GM12865 (cell line): ENCODE measurements around the gene PSMA7.

Experiments
- DNase-seq: peaks from one replicate; pipeline ENCODE4 v3.0.0; 2010; ENCODE audit warnings: low read depth
- H3K4me3 ChIP-seq: 2 replicates; pipeline ENCODE4 v1.5.1; 2011; ENCODE audit warnings: mild to moderate bottlenecking, low read depth, low read length, control low read depth
- CTCF ChIP-seq: IDR thresholded peaks from 2 replicates; pipeline ENCODE4 v1.5.1; 2011; ENCODE audit warnings: low read length, control low read depth, low read depth, inconsistent platforms; ENCODE audit not compliant: insufficient read depth; ENCODE audit errors: missing control alignments

Gene PSMA7

GRCh38 chr20:62177307-62177706 lies 34.1 kb upstream of the PSMA7 start:
- no peak for TF ChIP-seq CTCF
- DNase-seq: no peak

GRCh38 chr20:62176866-62177265 lies 33.7 kb upstream of the PSMA7 start:
- H3K4me3 ChIP-seq: no peak overlapping the region
- TF ChIP-seq CTCF: no peak
- DNase-seq: no peak

More at GRCh38 chr20:62177307-62177706, 34.1 kb upstream of the PSMA7 start:
- H3K4me3 ChIP-seq: no peak overlapping the region

GRCh38 chr20:62175711-62176110 lies 32.5 kb upstream of the PSMA7 start:
- TF ChIP-seq CTCF: no peak
- no peak for DNase-seq

GRCh38 chr20:62174870-62175624 lies 31.9 kb upstream of the PSMA7 start:
- TF ChIP-seq CTCF: no peak
- DNase-seq: no peak
- no peak overlapping the region for H3K4me3 ChIP-seq

More at GRCh38 chr20:62175711-62176110, 32.5 kb upstream of the PSMA7 start:
- H3K4me3 ChIP-seq: no peak overlapping the region

- no peak overlapping the region for H3K4me3 ChIP-seq
- TF ChIP-seq CTCF: no peak
- DNase-seq: no peak
Measured at GRCh38 chr20:62174021-62174804, 31.0 kb upstream of the PSMA7 start.

- H3K4me3 ChIP-seq: no peak overlapping the region
- no peak for DNase-seq
- TF ChIP-seq CTCF: no peak
Measured at GRCh38 chr20:62172666-62173065, 29.5 kb upstream of the PSMA7 start.
